GM12878 (cell line): ENCODE results near the gene PAX4. TPM values are rescaled to one million over a fixed set of nuclear protein-coding genes. Genes with fewer than 3 reads are reported as not detected.

ENCODE experiments used
- ATAC-seq: fragments of 200-7000 bp; cut with Tn5 transposase; 3 replicates; pipeline ENCODE4 v1.9.1; 2020; ENCODE audit warnings: mild to moderate bottlenecking, moderate library complexity
- BruUV-seq: library from RNA; stranded (reverse); fragments of 400-500 nt; replicated peaks from 2 replicates; lab custom pipeline; 2021; lab: Mats Ljungman, UMichigan
- CTCF ChIA-PET: fragments of 300-600 bp; sonication (Branson Sonifier 250); formaldehyde crosslinking; extraction: SDS; loops from one replicate; lab custom pipeline; 2021; ENCODE audit warnings: inconsistent platforms; lab: Yijun Ruan, JAX
- POLR2A ChIA-PET: fragments of 350-600 bp; formaldehyde crosslinking; extraction: SDS; loops from one replicate; lab custom pipeline; 2021; ENCODE audit warnings: inconsistent platforms; lab: Charles Lee
- RAD21 ChIA-PET: fragments of 300-600 bp; sonication (Branson Sonifier 250); formaldehyde crosslinking; loops from one replicate; lab custom pipeline; 2023; ENCODE audit warnings: antibody characterized with exemption; ENCODE audit not compliant: unreplicated experiment; lab: Charles Lee
- SMC1A ChIA-PET: fragments of 300-600 bp; sonication (Branson Sonifier 250); formaldehyde crosslinking; loops from one replicate; lab custom pipeline; 2023; ENCODE audit not compliant: unreplicated experiment, uncharacterized antibody; lab: Charles Lee
- DNase-seq: peaks from one replicate; pipeline ENCODE4 v3.0.0-alpha.2; 2011; ENCODE audit warnings: low read depth, low spot score
- FAIRE-seq: peaks from 3 replicates; lab custom pipeline; 2011; peaks lifted over from hg19 to GRCh38; lab: Jason Lieb, UNC
- H2AFZ ChIP-seq: 2 replicates; pipeline ENCODE4 v1.6.0; 2011; ENCODE audit warnings: low read depth, low read length, control low read depth; ENCODE audit not compliant: control insufficient read depth
- H3K27ac ChIP-seq: 2 replicates; pipeline ENCODE4 v1.5.1; 2011; ENCODE audit warnings: control low read depth; ENCODE audit not compliant: control insufficient read depth, insufficient read depth
- H3K27me3 ChIP-seq, 2 experiments: replicated peaks in 1 of 2; 2 replicates each; pipeline versions ENCODE4 v1.6.0 to v1.6.1; 2011; ENCODE audit warnings: low read length in 1 of 2; ENCODE audit not compliant: control insufficient read depth in 2 of 2, insufficient read depth in 2 of 2
- H3K36me3 ChIP-seq, 2 experiments: 2 replicates each; pipeline ENCODE4 v1.5.1; 2011; ENCODE audit warnings: low read length in 1 of 2; ENCODE audit not compliant: control insufficient read depth in 2 of 2, insufficient read depth in 2 of 2
- H3K4me1 ChIP-seq: 2 replicates; pipeline ENCODE4 v1.6.1; 2011; ENCODE audit warnings: mild to moderate bottlenecking, low read length, moderate library complexity, mixed read lengths; ENCODE audit not compliant: control insufficient read depth, insufficient read depth
- H3K4me2 ChIP-seq: 2 replicates; pipeline ENCODE4 v1.6.0; 2011; ENCODE audit warnings: control low read depth; ENCODE audit not compliant: control insufficient read depth, insufficient read depth
- H3K4me3 ChIP-seq: fragments of 200-600 bp; sonication (generic); 2 replicates; pipeline ENCODE4 v1.5.1; 2016
- H3K79me2 ChIP-seq: 2 replicates; pipeline ENCODE4 v1.6.0; 2011; ENCODE audit warnings: low read length; ENCODE audit not compliant: control insufficient read depth, insufficient read depth
- H3K9ac ChIP-seq: 2 replicates; pipeline ENCODE4 v1.8.0; 2011; ENCODE audit warnings: low read length, control low read depth, mixed read lengths; ENCODE audit not compliant: control insufficient read depth, insufficient read depth
- H3K9me3 ChIP-seq: replicated peaks from 3 replicates; pipeline ENCODE4 v1.5.1; 2011; ENCODE audit warnings: mild to moderate bottlenecking, low read length; ENCODE audit not compliant: control insufficient read depth, insufficient read depth
- H4K20me1 ChIP-seq: 2 replicates; pipeline ENCODE4 v1.6.0; 2011; ENCODE audit not compliant: control insufficient read depth, insufficient read depth
- DPF2 ChIP-seq: fragments of 450-650 bp; IDR thresholded peaks from 2 replicates; pipeline ENCODE4 v1.6.1; 2017; ENCODE audit warnings: mild to moderate bottlenecking
- RFX5 ChIP-seq: IDR thresholded peaks from 2 replicates; pipeline ENCODE4 v1.6.1; 2011; ENCODE audit warnings: low read depth, low read length, improper control_type of control experiment
- ZBED1 ChIP-seq: IDR thresholded peaks from 2 replicates; pipeline ENCODE4 v1.6.1; 2016; ENCODE audit warnings: borderline replicate concordance
- WGBS: methylation state at CpG from one replicate; pipeline ENCODE4 v1.1.6; 2016; ENCODE audit warnings: low lambda C conversion rate; ENCODE audit not compliant: insufficient replicate concordance, insufficient coverage; ENCODE audit errors: missing lambda C conversion rate; 5-methylcytosine and 5-hydroxymethylcytosine counted together
- in situ Hi-C: fragments of 300-500 bp; cut with MboI; formaldehyde crosslinking; loops from 9 replicates; pipeline ENCODE4 v1.14.3; 2018; ENCODE audit warnings: mixed read lengths
- intact Hi-C: fragments of 100-400 bp; cut with micrococcal nuclease; formaldehyde crosslinking; loops from one replicate; pipeline ENCODE4 v1.14.2; 2022; ENCODE audit not compliant: unreplicated experiment
- polyA plus RNA-seq, 11 experiments: library from polyadenylated mRNA; depleted of rRNA in 4 of 11; unstranded in 6 of 11; stranded (reverse) in 5 of 11; fragments of >200 nt; fragmentation: Nextera tagmentation in 4 of 11; fragmentation: Illumina TruSeq in 1 of 11; extraction: Ambion mirVana in 4 of 11; extraction: Trizol in 1 of 11; gene quantifications; 1 replicate in 1 of 11; 2 replicates in 10 of 11; pipeline versions ENCODE4 v1.2.1 to v1.2.3, GENCODE V29; 2011 to 2016; ENCODE audit warnings: inconsistent platforms in 2 of 11, missing spikeins in 2 of 11, low read depth in 1 of 11
- total RNA-seq, 4 experiments: library from RNA; depleted of rRNA in 3 of 4; stranded (reverse); fragments of >200 nt in 3 of 4; fragmentation: Illumina TruSeq in 1 of 4; extraction: Trizol in 1 of 4; gene quantifications; 2 replicates each; pipeline versions ENCODE4 v1.2.1 to v1.2.3, GENCODE V29; 2013 to 2021
- TF ChIP-seq, protein P1 (sequence below): fragments of 450-650 bp; IDR thresholded peaks from 2 replicates; pipeline ENCODE4 v1.6.1; 2017; ENCODE audit warnings: mild to moderate bottlenecking, low read depth, inconsistent platforms; ENCODE audit not compliant: poor library complexity, severe bottlenecking
- TF ChIP-seq, protein P2 (sequence below): fragments of 450-650 bp; IDR thresholded peaks from 2 replicates; pipeline ENCODE4 v1.6.1; 2016; ENCODE audit warnings: mild to moderate bottlenecking

Gene PAX4
- total and polyA plus RNA-seq, 10 of the 15 experiments (the other 5 are each of a cell fraction or from before 2014, with no cell fraction given): 0.27 TPM; not detected in 9

- ChIA-PET SMC1A (interaction anchor here (1.0 to 2.9 kb wide), 2 partner anchors 40 to 212 kb away, joined by 3 to 13 read pairs; no protein-coding TSS in a partner anchor), RAD21 (interaction anchor here (1.5 to 2.0 kb wide), 2 partner anchors 33 to 63 kb away, joined by 4 to 7 read pairs; no protein-coding TSS in a partner anchor), POLR2A (interaction anchor here (1.7 kb wide), 1 partner anchor 62 kb away, joined by 5 read pairs; no protein-coding TSS in a partner anchor), CTCF (interaction anchor here (2.3 kb wide), 1 partner anchor 50 kb away, joined by 7 read pairs; no protein-coding TSS in a partner anchor)
- H3K9ac ChIP-seq: peak overlapping the region; percentile 51; the same call in 1 of the 2 replicates
- H3K4me1 ChIP-seq: peaks cover 15% of the 10 kb centered on the region
- peaks cover 30% of the 10 kb centered on the region for H3K79me2 ChIP-seq
- H3K9me3 ChIP-seq: no peaks in the 10 kb centered on the region
- ATAC-seq (no peak), DNase-seq (no peak), FAIRE-seq (no peak)
- BruUV-seq: no TSS peak
- no peaks in the 10 kb centered on the region for H4K20me1 ChIP-seq
- TF ChIP-seq, protein P1, sequence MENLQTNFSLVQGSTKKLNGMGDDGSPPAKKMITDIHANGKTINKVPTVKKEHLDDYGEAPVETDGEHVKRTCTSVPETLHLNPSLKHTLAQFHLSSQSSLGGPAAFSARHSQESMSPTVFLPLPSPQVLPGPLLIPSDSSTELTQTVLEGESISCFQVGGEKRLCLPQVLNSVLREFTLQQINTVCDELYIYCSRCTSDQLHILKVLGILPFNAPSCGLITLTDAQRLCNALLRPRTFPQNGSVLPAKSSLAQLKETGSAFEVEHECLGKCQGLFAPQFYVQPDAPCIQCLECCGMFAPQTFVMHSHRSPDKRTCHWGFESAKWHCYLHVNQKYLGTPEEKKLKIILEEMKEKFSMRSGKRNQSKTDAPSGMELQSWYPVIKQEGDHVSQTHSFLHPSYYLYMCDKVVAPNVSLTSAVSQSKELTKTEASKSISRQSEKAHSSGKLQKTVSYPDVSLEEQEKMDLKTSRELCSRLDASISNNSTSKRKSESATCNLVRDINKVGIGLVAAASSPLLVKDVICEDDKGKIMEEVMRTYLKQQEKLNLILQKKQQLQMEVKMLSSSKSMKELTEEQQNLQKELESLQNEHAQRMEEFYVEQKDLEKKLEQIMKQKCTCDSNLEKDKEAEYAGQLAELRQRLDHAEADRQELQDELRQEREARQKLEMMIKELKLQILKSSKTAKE: no peak
- TF ChIP-seq DPF2 (peak; percentile 90), ZBED1 (no peak), RFX5 (no peak)
- TF ChIP-seq, protein P2, sequence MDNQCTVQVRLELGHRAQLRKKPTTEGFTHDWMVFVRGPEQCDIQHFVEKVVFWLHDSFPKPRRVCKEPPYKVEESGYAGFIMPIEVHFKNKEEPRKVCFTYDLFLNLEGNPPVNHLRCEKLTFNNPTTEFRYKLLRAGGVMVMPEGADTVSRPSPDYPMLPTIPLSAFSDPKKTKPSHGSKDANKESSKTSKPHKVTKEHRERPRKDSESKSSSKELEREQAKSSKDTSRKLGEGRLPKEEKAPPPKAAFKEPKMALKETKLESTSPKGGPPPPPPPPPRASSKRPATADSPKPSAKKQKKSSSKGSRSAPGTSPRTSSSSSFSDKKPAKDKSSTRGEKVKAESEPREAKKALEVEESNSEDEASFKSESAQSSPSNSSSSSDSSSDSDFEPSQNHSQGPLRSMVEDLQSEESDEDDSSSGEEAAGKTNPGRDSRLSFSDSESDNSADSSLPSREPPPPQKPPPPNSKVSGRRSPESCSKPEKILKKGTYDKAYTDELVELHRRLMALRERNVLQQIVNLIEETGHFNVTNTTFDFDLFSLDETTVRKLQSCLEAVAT: peak; percentile 79; the same call in 1 of the 2 replicates
- H3K4me3 ChIP-seq: peak overlapping the region; percentile 94
- peak overlapping the region; percentile 44 for H3K4me2 ChIP-seq
- in situ Hi-C loops (no loop called here), intact Hi-C loops (loop anchor here (2.0 kb wide), 1 partner anchor 65 kb away; the partner anchor contains the start of gene SND1)
- H2AFZ ChIP-seq: peak overlapping the region; percentile 79
- 78% methylated on average over 20 of the region's 20 CpGs for WGBS
- H3K27ac ChIP-seq: no peak overlapping the region
- peaks cover 3 to 5% of the 10 kb centered on the region in 2 experiments; a peak in 3 of 4 replicates for H3K36me3 ChIP-seq
- no peaks in the 10 kb centered on the region for H3K27me3 ChIP-seq
These were observed 30.3 kb downstream of the PAX4 start for GRCh38 chr7:127587663-127588018.
